HFFc6 (cell line): ENCODE measurements around the gene MAPK6. TPM values are rescaled to one million over a fixed set of nuclear protein-coding genes. Genes with fewer than 3 reads are reported as not detected.

Source experiments
- DNase-seq: peaks from one replicate; pipeline ENCODE4 v3.0.0-alpha.2; 2018
- H3K27ac Mint-ChIP-seq: 2 replicates; pipeline ENCODE4 v1.8.0; 2020; ENCODE audit warnings: mild to moderate bottlenecking, mixed read lengths
- H3K27me3 Mint-ChIP-seq: 2 replicates; pipeline ENCODE4 v1.8.0; 2021; ENCODE audit warnings: mild to moderate bottlenecking, moderate library complexity, mixed read lengths; ENCODE audit not compliant: insufficient read depth
- H3K36me3 Mint-ChIP-seq: 2 replicates; pipeline ENCODE4 v1.8.0; 2021; ENCODE audit warnings: low read depth, mixed read lengths
- H3K4me1 Mint-ChIP-seq: 2 replicates; pipeline ENCODE4 v1.8.0; 2020; ENCODE audit warnings: low read depth, mixed read lengths
- H3K4me3 Mint-ChIP-seq: 2 replicates; pipeline ENCODE4 v1.8.0; 2020; ENCODE audit warnings: mild to moderate bottlenecking, moderate library complexity, mixed read lengths
- H3K9me3 Mint-ChIP-seq: 2 replicates; pipeline ENCODE4 v1.8.0; 2020; ENCODE audit warnings: mild to moderate bottlenecking, mixed read lengths
- CTCF ChIP-seq: fragments of 200-600 bp; sonication (generic); IDR thresholded peaks from 2 replicates; pipeline ENCODE4 v1.5.0; 2021; ENCODE audit warnings: antibody characterized with exemption, mild to moderate bottlenecking
- long read RNA-seq: library from polyadenylated mRNA; unstranded; transcript quantifications from one replicate; pipeline ENCODE4 v2.0.0, GENCODE V29; 2019
- total RNA-seq, 6 experiments: library from RNA; stranded (reverse); fragmentation: NEBNext Ultra II Directional; extraction: Animal tissue kit (Norgen Biotek cat#: 25700); gene quantifications; 2 replicates in 1 of 6; 3 replicates in 5 of 6; pipeline ENCODE4 v1.2.3, GENCODE V29; 2021

The MAPK6 gene
- 10 to 100 TPM; 43.0 to 61.9 (median 54.6) TPM for total RNA-seq
- long read RNA-seq, full-length matches to known transcripts = 25 of 46 reads
- long read RNA-seq, partial matches to known transcripts = 14 of 46 reads
- long read RNA-seq, other reads (novel, unspliced or antisense) = 7 of 46 reads

- Mint-ChIP-seq H3K4me3 (peak within 1 kb of the TSS; percentile 97), H3K27me3 (peaks cover 4% of the 10 kb centered on the region), H3K27ac (peak within 1 kb of the TSS; percentile 99), H3K36me3 (peaks cover 11% of the 10 kb centered on the region), H3K4me1 (peaks cover 39% of the 10 kb centered on the region), H3K9me3 (no peaks in the 10 kb centered on the region)
- TF ChIP-seq CTCF = no peak
- DNase-seq = peak; percentile 84
Observed at GRCh38 chr15:52018693-52019393, at the start of gene MAPK6. Gene MAPK6 (plus strand): TSS chr15:52019219. CDS start chr15:52046461, 27,242 bp downstream.

- H3K27ac Mint-ChIP-seq = peak overlapping the region; percentile 91
- peaks cover 21% of the 10 kb centered on the region for H3K36me3 Mint-ChIP-seq
- DNase-seq = peak; percentile 74
- H3K4me1 Mint-ChIP-seq = peaks cover 26% of the 10 kb centered on the region
- H3K27me3 Mint-ChIP-seq = peaks cover 2% of the 10 kb centered on the region; the same call in 1 of the 2 replicates
- peaks cover 6% of the 10 kb centered on the region; the same call in 1 of the 2 replicates for H3K9me3 Mint-ChIP-seq
- peak overlapping the region; percentile 96 for H3K4me3 Mint-ChIP-seq
- TF ChIP-seq CTCF = no peak
Observed at GRCh38 chr15:51969728-51970127, 49.3 kb upstream of the MAPK6 start.

- H3K27me3 Mint-ChIP-seq = peaks cover 2% of the 10 kb centered on the region; the same call in 1 of the 2 replicates
- no peak for DNase-seq
- TF ChIP-seq CTCF = no peak
- H3K4me1 Mint-ChIP-seq = peaks cover 26% of the 10 kb centered on the region
- H3K36me3 Mint-ChIP-seq = peaks cover 21% of the 10 kb centered on the region
- H3K4me3 Mint-ChIP-seq = peak overlapping the region; percentile 96
- H3K27ac Mint-ChIP-seq = peak overlapping the region; percentile 91
- H3K9me3 Mint-ChIP-seq = peaks cover 6% of the 10 kb centered on the region; the same call in 1 of the 2 replicates
Observed at GRCh38 chr15:51970132-51970817, 48.7 kb upstream of the MAPK6 start.

- DNase-seq = no peak
- peaks cover 6% of the 10 kb centered on the region; the same call in 1 of the 2 replicates for H3K9me3 Mint-ChIP-seq
- peak overlapping the region; percentile 96 for H3K4me3 Mint-ChIP-seq
- no peak for TF ChIP-seq CTCF
- H3K36me3 Mint-ChIP-seq = peaks cover 17% of the 10 kb centered on the region
- peaks cover 22% of the 10 kb centered on the region for H3K4me1 Mint-ChIP-seq
- peaks cover 2% of the 10 kb centered on the region; the same call in 1 of the 2 replicates for H3K27me3 Mint-ChIP-seq
- peak overlapping the region; percentile 91 for H3K27ac Mint-ChIP-seq
Observed at GRCh38 chr15:51971032-51971374, 48.0 kb upstream of the MAPK6 start.

GRCh38 chr15:51971375-51972133, 47.5 kb upstream of the MAPK6 start, which contains the start of gene LEO1:
Gene LEO1 (minus strand): TSS chr15:51971778. CDS start chr15:51971745, 33 bp downstream.
- TF ChIP-seq CTCF = peak; percentile 67
- peak within 1 kb of the TSS; percentile 91 for H3K27ac Mint-ChIP-seq

More at GRCh38 chr15:51971375-51972133, 47.5 kb upstream of the MAPK6 start, which contains the start of gene LEO1:
- Mint-ChIP-seq H3K27me3 (peaks cover 2% of the 10 kb centered on the region; the same call in 1 of the 2 replicates), H3K4me3 (peak within 1 kb of the TSS; percentile 96), H3K4me1 (peaks cover 16% of the 10 kb centered on the region), H3K36me3 (peaks cover 12% of the 10 kb centered on the region), H3K9me3 (peaks cover 6% of the 10 kb centered on the region; the same call in 1 of the 2 replicates)
- DNase-seq = peak; percentile 98
